HG03354 (cell line): ENCODE data around the gene GATA1.

Source experiments
- ATAC-seq: cut with Tn5 transposase; IDR thresholded peaks from one replicate; pipeline ENCODE4 v1.9.1; 2021; ENCODE audit warnings: mild to moderate bottlenecking; ENCODE audit not compliant: unreplicated experiment, poor library complexity, severe bottlenecking

GATA1 gene

GRCh38 chrX:48786341-48786800 lies at the start of gene GATA1:
GATA1 (plus strand) TSS chrX:48786590; CDS start chrX:48791110, 4,520 bp downstream.
- no peak for ATAC-seq

GRCh38 chrX:48736878-48737212 lies 49.5 kb upstream of the GATA1 start:
- no peak for ATAC-seq

GRCh38 chrX:48737213-48737938 lies 49.0 kb upstream of the GATA1 start:
- peak; percentile 98 for ATAC-seq

- no peak for ATAC-seq
These were observed 48.5 kb upstream of the GATA1 start for GRCh38 chrX:48737940-48738339.

- ATAC-seq, result no peak
These were observed 44.6 kb upstream of the GATA1 start for GRCh38 chrX:48741834-48742233.

- no peak for ATAC-seq
These were observed 41.2 kb upstream of the GATA1 start for GRCh38 chrX:48745222-48745621.

- no peak for ATAC-seq
These were observed 38.9 kb upstream of the GATA1 start for GRCh38 chrX:48747415-48748016.

- ATAC-seq, result no peak
These were observed 37.2 kb upstream of the GATA1 start for GRCh38 chrX:48749182-48749581.

- ATAC-seq, result no peak
These were observed 35.0 kb upstream of the GATA1 start for GRCh38 chrX:48751343-48751742.

- no peak for ATAC-seq
These were observed 33.9 kb upstream of the GATA1 start for GRCh38 chrX:48752498-48752897.

- ATAC-seq, result no peak
These were observed 32.6 kb upstream of the GATA1 start for GRCh38 chrX:48753708-48754228.

GRCh38 chrX:48754238-48754637 lies 32.2 kb upstream of the GATA1 start:
- ATAC-seq, result no peak

- ATAC-seq, result no peak
These were observed 24.5 kb upstream of the GATA1 start, which contains the start of gene GLOD5 for GRCh38 chrX:48761674-48762471. GLOD5 (plus strand) TSS chrX:48761747; CDS start chrX:48761791, 44 bp downstream.

- ATAC-seq, result no peak
These were observed 17.2 kb upstream of the GATA1 start for GRCh38 chrX:48769230-48769629.

- no peak for ATAC-seq
These were observed 16.1 kb upstream of the GATA1 start for GRCh38 chrX:48770296-48770695.

GRCh38 chrX:48772602-48773001 lies 13.8 kb upstream of the GATA1 start:
- no peak for ATAC-seq

GRCh38 chrX:48776818-48777439 lies 9.5 kb upstream of the GATA1 start:
- no peak for ATAC-seq

GRCh38 chrX:48779399-48779798 lies 7.0 kb upstream of the GATA1 start:
- no peak for ATAC-seq

- ATAC-seq, result no peak
These were observed 4.7 kb upstream of the GATA1 start for GRCh38 chrX:48781705-48782104.

GRCh38 chrX:48782216-48782615 lies 4.2 kb upstream of the GATA1 start:
- no peak for ATAC-seq
